HepG2 (cell line): ENCODE data around the gene ZBTB7B. TPM values are rescaled to one million over a fixed set of nuclear protein-coding genes. Genes with fewer than 3 reads are reported as not detected.

Experiments used
- ATAC-seq: fragments of 200-7000 bp; cut with Tn5 transposase; 3 replicates; pipeline ENCODE4 v1.9.1; 2020; ENCODE audit warnings: mild to moderate bottlenecking, moderate library complexity
- BruUV-seq: library from RNA; stranded (reverse); fragments of 400-500 nt; replicated peaks from 2 replicates; lab custom pipeline; 2021; lab: Mats Ljungman, UMichigan
- CTCF ChIA-PET: fragments of 300-600 bp; formaldehyde crosslinking; extraction: SDS; loops from one replicate; lab custom pipeline; 2021; ENCODE audit warnings: low total read pairs, inconsistent platforms, low intra/inter-chr PET ratio; lab: Yijun Ruan, JAX
- POLR2A ChIA-PET: fragments of 350-600 bp; sonication (Branson Sonifier 250); formaldehyde crosslinking; loops from one replicate; lab custom pipeline; 2020; ENCODE audit warnings: antibody characterized with exemption, inconsistent platforms; lab: Yijun Ruan, JAX
- DNase-seq: peaks from one replicate; pipeline ENCODE4 v3.0.0-alpha.2; 2015; ENCODE audit warnings: low spot score
- FAIRE-seq: peaks from 3 replicates; lab custom pipeline; 2011; peaks lifted over from hg19 to GRCh38; lab: Jason Lieb, UNC
- H2AFZ ChIP-seq: one replicate; pipeline ENCODE4 v1.6.1; 2011; ENCODE audit warnings: low read length, inconsistent platforms
- H3K27ac ChIP-seq: fragments of 300-600 bp; 3 replicates; pipeline ENCODE4 v1.8.0; 2011; ENCODE audit warnings: mixed run types, mild to moderate bottlenecking, mixed read lengths, low read length, inconsistent platforms; ENCODE audit not compliant: insufficient read depth; ENCODE audit errors: extremely low read length
- H3K27me3 ChIP-seq, 2 experiments: fragments of 200-600 bp in 1 of 2; 2 replicates in 1 of 2; 3 replicates in 1 of 2; pipeline versions ENCODE4 v1.6.0 to v1.8.0; 2011; ENCODE audit warnings: low read length in 2 of 2, mild to moderate bottlenecking in 2 of 2, moderate library complexity in 2 of 2, inconsistent platforms in 1 of 2; ENCODE audit not compliant: insufficient read depth in 2 of 2, control insufficient read depth in 1 of 2
- H3K36me3 ChIP-seq, 2 experiments: fragments of 200-600 bp in 1 of 2; replicated peaks in 1 of 2; 2 replicates in 1 of 2; 3 replicates in 1 of 2; pipeline versions ENCODE4 v1.5.1 to v1.8.0; 2011; ENCODE audit warnings: low read length in 2 of 2, inconsistent platforms in 1 of 2; ENCODE audit not compliant: insufficient read depth in 2 of 2, control insufficient read depth in 1 of 2
- H3K4me1 ChIP-seq: 2 replicates; pipeline ENCODE4 v1.5.1; 2012; ENCODE audit warnings: low read length, inconsistent platforms; ENCODE audit not compliant: insufficient read depth
- H3K4me2 ChIP-seq: 2 replicates; pipeline ENCODE4 v1.6.0; 2011; ENCODE audit warnings: low read depth, low read length, inconsistent platforms
- H3K4me3 ChIP-seq, 3 experiments: fragments of 200-600 bp in 1 of 3; sonication (generic), shearing (Covaris generic) in 1 of 3; replicated peaks in 1 of 3; 2 replicates each; pipeline ENCODE4 v1.5.1; 2011 to 2016; ENCODE audit warnings: low read length in 3 of 3, inconsistent platforms in 2 of 3, low read depth in 2 of 3, mild to moderate bottlenecking in 2 of 3, control low read depth in 1 of 3, mixed read lengths in 1 of 3; ENCODE audit not compliant: insufficient read depth in 1 of 3
- H3K79me2 ChIP-seq: one replicate; pipeline ENCODE4 v1.6.1; 2011; ENCODE audit warnings: low read length, inconsistent platforms; ENCODE audit not compliant: insufficient read depth
- H3K9ac ChIP-seq: 2 replicates; pipeline ENCODE4 v1.6.0; 2011; ENCODE audit warnings: mild to moderate bottlenecking, low read depth, low read length, inconsistent platforms; ENCODE audit not compliant: insufficient read depth
- H3K9me3 ChIP-seq: 2 replicates; pipeline ENCODE4 v1.5.1; 2012; ENCODE audit warnings: mild to moderate bottlenecking, low read length
- H4K20me1 ChIP-seq: 2 replicates; pipeline ENCODE4 v1.6.0; 2011; ENCODE audit warnings: inconsistent platforms, mild to moderate bottlenecking, low read length, moderate library complexity; ENCODE audit not compliant: insufficient read depth
- ADNP ChIP-seq: sonication (generic); formaldehyde crosslinking; IDR thresholded peaks from 2 replicates; pipeline ENCODE4 v1.4.0; 2020; ENCODE audit warnings: missing genetic modification reagents
- ASH2L ChIP-seq: fragments of 300-600, 200-600 bp; sonication (generic); IDR thresholded peaks from 2 replicates; pipeline ENCODE4 v1.7.0; 2017; ENCODE audit warnings: low read depth, mild to moderate bottlenecking, moderate library complexity, mixed read lengths, low read length; ENCODE audit not compliant: insufficient read length
- CHD4 ChIP-seq: fragments of 200-600 bp; sonication (generic); IDR thresholded peaks from 2 replicates; pipeline ENCODE4 v1.7.0; 2017; ENCODE audit warnings: mild to moderate bottlenecking, low read length, borderline replicate concordance
- E2F5 ChIP-seq: sonication (generic); formaldehyde crosslinking; conservative IDR thresholded peaks from 2 replicates; pipeline ENCODE4 v1.4.0; 2020; ENCODE audit warnings: missing genetic modification reagents
- GABPA ChIP-seq, 2 experiments: IDR thresholded peaks; 2 replicates each; pipeline ENCODE4 v1.6.1; 2011 to 2016; ENCODE audit warnings: low read depth in 2 of 2, low read length in 1 of 2, missing biosample characterization in 1 of 2, missing genetic modification characterization in 1 of 2
- LBX2 ChIP-seq: sonication (generic); formaldehyde crosslinking; IDR thresholded peaks from 2 replicates; pipeline ENCODE4 v1.5.0; 2020; ENCODE audit warnings: missing genetic modification reagents, mild to moderate bottlenecking, borderline replicate concordance
- MLLT10 ChIP-seq: sonication (generic); formaldehyde crosslinking; IDR thresholded peaks from 2 replicates; pipeline ENCODE4 v1.4.0; 2020; ENCODE audit warnings: missing genetic modification reagents
- NAIF1 ChIP-seq: sonication (generic); formaldehyde crosslinking; IDR thresholded peaks from 2 replicates; pipeline ENCODE4 v1.5.0; 2020; ENCODE audit warnings: mild to moderate bottlenecking, missing genetic modification reagents, borderline replicate concordance
- PTBP1 ChIP-seq: fragments of 200-400 bp; formaldehyde crosslinking; IDR thresholded peaks from 2 replicates; pipeline ENCODE4 v1.6.1; 2018; ENCODE audit warnings: low read length, low read depth; ENCODE audit not compliant: poor library complexity, severe bottlenecking
- TARDBP ChIP-seq: sonication (generic); formaldehyde crosslinking; IDR thresholded peaks from 2 replicates; pipeline ENCODE4 v1.8.0; 2022; ENCODE audit warnings: mild to moderate bottlenecking, missing genetic modification reagents
- ZNF639 ChIP-seq: conservative IDR thresholded peaks from 2 replicates; pipeline ENCODE4 v1.6.1; 2018; ENCODE audit warnings: missing genetic modification reagents
- ZNF674 ChIP-seq: sonication (generic); formaldehyde crosslinking; IDR thresholded peaks from 2 replicates; pipeline ENCODE4 v1.5.0; 2020; ENCODE audit warnings: low read depth, mild to moderate bottlenecking, missing genetic modification reagents
- ZNF780A ChIP-seq: sonication (generic); formaldehyde crosslinking; IDR thresholded peaks from 2 replicates; pipeline ENCODE4 v1.8.0; 2022; ENCODE audit warnings: mild to moderate bottlenecking, missing genetic modification reagents, moderate library complexity
- ZSCAN21 ChIP-seq: sonication (generic); formaldehyde crosslinking; IDR thresholded peaks from 2 replicates; pipeline ENCODE4 v1.8.0; 2022; ENCODE audit warnings: mild to moderate bottlenecking, missing genetic modification reagents, moderate library complexity, borderline replicate concordance
- WGBS: methylation state at CpG from one replicate; pipeline ENCODE4 v1.1.6; 2017; ENCODE audit warnings: low lambda C conversion rate; 5-methylcytosine and 5-hydroxymethylcytosine counted together
- in situ Hi-C: cut with HindIII; loops from 2 replicates; pipeline ENCODE4 v1.10.0; 2017; ENCODE audit warnings: low pct_unique_long_range_greater_than_20kb; ENCODE audit not compliant: extremely low pct_ligation_motif_present
- intact Hi-C: fragments of 100-400 bp; cut with micrococcal nuclease; formaldehyde crosslinking; loops from one replicate; pipeline ENCODE4 v1.10.0; 2022; ENCODE audit not compliant: unreplicated experiment
- polyA plus RNA-seq, 8 experiments: library from polyadenylated mRNA; depleted of rRNA in 3 of 8; stranded (reverse) in 7 of 8; unstranded in 1 of 8; fragments of >200 nt; fragmentation: Illumina TruSeq in 4 of 8; extraction: Trizol in 4 of 8; gene quantifications; 2 replicates each; pipeline versions ENCODE4 v1.2.1 to v1.2.3, GENCODE V29; 2011 to 2016; ENCODE audit warnings: low read depth in 4 of 8, missing spikeins in 1 of 8, mixed read lengths in 1 of 8; ENCODE audit not compliant: insufficient read depth in 1 of 8
- total RNA-seq, 5 experiments: library from RNA; depleted of rRNA; stranded (reverse); fragments of >200 nt; fragmentation: Illumina TruSeq; extraction: Trizol; gene quantifications; 2 replicates each; pipeline ENCODE4 v1.2.3, GENCODE V29; 2016; ENCODE audit warnings: low read depth in 1 of 5
- TF ChIP-seq, protein P1 (sequence below): sonication (generic); formaldehyde crosslinking; IDR thresholded peaks from 2 replicates; pipeline ENCODE4 v1.4.0; 2020; ENCODE audit warnings: mild to moderate bottlenecking, missing genetic modification reagents
- TF ChIP-seq, protein P2 (sequence below): sonication (generic); formaldehyde crosslinking; IDR thresholded peaks from 2 replicates; pipeline ENCODE4 v1.5.0; 2020; ENCODE audit warnings: mild to moderate bottlenecking, missing genetic modification reagents

Gene ZBTB7B
- total and polyA plus RNA-seq, 2 of the 13 experiments (the other 11 are each of a cell fraction or from before 2014, with no cell fraction given) = 15.5 to 17.5 TPM

DNA sequence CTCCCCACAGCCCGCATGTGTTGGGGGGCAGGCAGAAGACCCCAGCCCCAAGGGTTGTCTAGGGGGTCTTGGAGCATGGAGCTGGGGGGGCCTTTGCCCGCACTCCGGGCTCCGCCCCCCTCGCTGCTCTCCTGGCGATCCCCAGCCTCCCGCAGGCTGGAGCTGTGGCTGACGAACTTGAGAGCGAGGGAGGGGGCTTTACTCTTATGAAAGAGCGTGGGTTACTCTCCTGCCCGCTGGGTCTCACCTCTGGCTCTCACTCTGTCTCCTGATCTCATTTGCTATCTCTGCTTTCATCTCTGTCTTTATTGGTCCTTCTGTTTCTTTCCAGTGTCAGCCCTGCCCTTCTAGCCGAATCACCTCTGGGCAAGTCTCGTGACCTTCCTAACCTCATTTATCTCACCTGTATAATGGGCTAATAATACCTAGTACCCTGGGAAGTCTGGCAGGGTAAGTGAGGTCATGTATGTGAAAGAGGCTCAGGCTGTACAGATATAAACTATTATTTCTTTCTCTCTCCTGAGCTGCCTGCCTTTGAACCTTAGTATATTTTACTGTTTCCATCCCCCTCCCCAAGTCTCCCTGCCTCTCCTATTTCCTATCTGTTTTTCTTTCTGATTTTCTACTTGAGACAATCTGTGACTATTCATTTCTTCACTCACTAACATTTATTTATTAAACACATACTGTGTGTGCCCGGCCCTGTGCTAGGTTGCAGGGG is 61.7 kb downstream of the ZBTB7B start:
- DNase-seq (peak; percentile 40), FAIRE-seq (no peak), ATAC-seq (peak; percentile 41)
- CTCF ChIA-PET = interaction anchor here (4.0 kb wide), 1 partner anchor 20 kb away, joined by 39 read pairs; no protein-coding TSS in a partner anchor
- Histone ChIP-seq H3K27ac (peak overlapping the region; percentile 92), H3K4me3 (peak overlapping the region; percentile 72 to 91 (median 83)), H3K4me1 (peaks cover 32% of the 10 kb centered on the region), H3K36me3 (peaks cover 0 to 9% of the 10 kb centered on the region in 2 experiments; a peak in 3 of 5 replicates), H4K20me1 (no peaks in the 10 kb centered on the region), H3K9ac (peak overlapping the region; percentile 85), H3K4me2 (peak overlapping the region; percentile 100), H3K27me3 (no peaks in the 10 kb centered on the region), H3K9me3 (no peaks in the 10 kb centered on the region), H2AFZ (no peak overlapping the region), H3K79me2 (peaks cover 9% of the 10 kb centered on the region)
- TSS peak; percentile 83 for BruUV-seq
- POLR2A ChIA-PET = interaction anchor here (0.5 to 3.0 kb wide), 12 partner anchors 12 to 677 kb away, joined by 3 to 11 read pairs (median 3); partner anchors contain the start of genes ADAM15, EFNA3, PBXIP1 and ZBTB7B
- in situ Hi-C loops (loop anchor here (5.0 kb wide), 1 partner anchor 82 kb away; the partner anchor contains the start of gene FLAD1), intact Hi-C loops (loop anchor here (5.0 kb wide), 1 partner anchor 67 kb away; no protein-coding TSS in a partner anchor)
- 11% methylated on average over 6 of the region's 14 CpGs for WGBS
- TF ChIP-seq ASH2L = no peak
- TF ChIP-seq CHD4 = peak; percentile 99
- no peak for TF ChIP-seq LBX2 (CRISPR knock-in tag)
- peak; percentile 76 for TF ChIP-seq ADNP (CRISPR knock-in tag)
- TF ChIP-seq MLLT10 (CRISPR knock-in tag) = no peak
- no peak for TF ChIP-seq GABPA (IDR thresholded peaks at IDR 0.05; ENCODE audit: low read depth, low read length)
- no peak for TF ChIP-seq GABPA (CRISPR knock-in tag; IDR thresholded peaks at IDR 0.05; ENCODE audit: low read depth)
- no peak for TF ChIP-seq E2F5
- TF ChIP-seq TARDBP (CRISPR knock-in tag) = 0 out of 2 replicates have a peak, but pooled peaks have one; percentile 29
- no peak for TF ChIP-seq ZNF639 (CRISPR knock-in tag)
- TF ChIP-seq, protein P1, sequence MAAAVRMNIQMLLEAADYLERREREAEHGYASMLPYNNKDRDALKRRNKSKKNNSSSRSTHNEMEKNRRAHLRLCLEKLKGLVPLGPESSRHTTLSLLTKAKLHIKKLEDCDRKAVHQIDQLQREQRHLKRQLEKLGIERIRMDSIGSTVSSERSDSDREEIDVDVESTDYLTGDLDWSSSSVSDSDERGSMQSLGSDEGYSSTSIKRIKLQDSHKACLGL (CRISPR knock-in tag) = 0 out of 2 replicates have a peak, but pooled peaks have one; percentile 5
- 0 out of 2 replicates have a peak, but pooled peaks have one; percentile 35 for TF ChIP-seq ZSCAN21
- no peak for TF ChIP-seq ZNF674 (CRISPR knock-in tag)
- TF ChIP-seq, protein P2, sequence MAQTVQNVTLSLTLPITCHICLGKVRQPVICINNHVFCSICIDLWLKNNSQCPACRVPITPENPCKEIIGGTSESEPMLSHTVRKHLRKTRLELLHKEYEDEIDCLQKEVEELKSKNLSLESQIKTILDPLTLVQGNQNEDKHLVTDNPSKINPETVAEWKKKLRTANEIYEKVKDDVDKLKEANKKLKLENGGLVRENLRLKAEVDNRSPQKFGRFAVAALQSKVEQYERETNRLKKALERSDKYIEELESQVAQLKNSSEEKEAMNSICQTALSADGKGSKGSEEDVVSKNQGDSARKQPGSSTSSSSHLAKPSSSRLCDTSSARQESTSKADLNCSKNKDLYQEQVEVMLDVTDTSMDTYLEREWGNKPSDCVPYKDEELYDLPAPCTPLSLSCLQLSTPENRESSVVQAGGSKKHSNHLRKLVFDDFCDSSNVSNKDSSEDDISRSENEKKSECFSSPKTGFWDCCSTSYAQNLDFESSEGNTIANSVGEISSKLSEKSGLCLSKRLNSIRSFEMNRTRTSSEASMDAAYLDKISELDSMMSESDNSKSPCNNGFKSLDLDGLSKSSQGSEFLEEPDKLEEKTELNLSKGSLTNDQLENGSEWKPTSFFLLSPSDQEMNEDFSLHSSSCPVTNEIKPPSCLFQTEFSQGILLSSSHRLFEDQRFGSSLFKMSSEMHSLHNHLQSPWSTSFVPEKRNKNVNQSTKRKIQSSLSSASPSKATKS (CRISPR knock-in tag) = peak; percentile 52; the same call in 1 of the 2 replicates
- no peak for TF ChIP-seq PTBP1
- no peak for TF ChIP-seq ZNF780A (CRISPR knock-in tag)
- 0 out of 2 replicates have a peak, but pooled peaks have one; percentile 43 for TF ChIP-seq NAIF1 (CRISPR knock-in tag)
